Neuronal stem cell (in vitro differentiated cells): ENCODE results near the gene SSBP4.

ENCODE experiments used
- DNase-seq: peaks from one replicate; pipeline ENCODE4 v3.0.0-alpha.2; 2013; ENCODE audit warnings: low spot score
- H2AFZ ChIP-seq: one replicate; pipeline ENCODE4 v1.6.1; 2013; ENCODE audit warnings: mild to moderate bottlenecking, low read length, inconsistent platforms
- H2AK5ac ChIP-seq: 2 replicates; pipeline ENCODE4 v1.6.1; 2013; ENCODE audit warnings: low read depth, mild to moderate bottlenecking, inconsistent platforms, low read length, moderate library complexity, mixed read lengths
- H2BK120ac ChIP-seq: 2 replicates; pipeline ENCODE4 v1.6.1; 2013; ENCODE audit warnings: low read depth, mild to moderate bottlenecking, inconsistent platforms, low read length, moderate library complexity, mixed read lengths
- H2BK12ac ChIP-seq: one replicate; pipeline ENCODE4 v1.6.1; 2013; ENCODE audit warnings: low read length, inconsistent platforms
- H2BK15ac ChIP-seq: 2 replicates; pipeline ENCODE4 v1.6.1; 2013; ENCODE audit warnings: mild to moderate bottlenecking, low read length, inconsistent platforms, mixed read lengths
- H2BK5ac ChIP-seq: one replicate; pipeline ENCODE4 v1.6.1; 2013; ENCODE audit warnings: inconsistent platforms, mild to moderate bottlenecking, low read length, moderate library complexity
- H3K14ac ChIP-seq: one replicate; pipeline ENCODE4 v1.6.1; 2013; ENCODE audit warnings: low read length, inconsistent platforms
- H3K18ac ChIP-seq: 2 replicates; pipeline ENCODE4 v1.6.1; 2013; ENCODE audit warnings: low read length, inconsistent platforms
- H3K23ac ChIP-seq: 2 replicates; pipeline ENCODE4 v1.6.1; 2013; ENCODE audit warnings: low read depth, mild to moderate bottlenecking, mixed read lengths, low read length, inconsistent platforms; ENCODE audit not compliant: poor library complexity
- H3K27ac ChIP-seq: replicated peaks from 3 replicates; pipeline ENCODE4 v1.5.1; 2013; ENCODE audit warnings: low read length, inconsistent platforms
- H3K27me3 ChIP-seq, 3 experiments: 2 replicates each; pipeline ENCODE4 v1.6.1; 2013; ENCODE audit warnings: low read length in 3 of 3, mild to moderate bottlenecking in 2 of 3, inconsistent platforms in 1 of 3, low read depth in 1 of 3, mixed read lengths in 1 of 3, moderate library complexity in 1 of 3; ENCODE audit not compliant: control insufficient read depth in 3 of 3, insufficient read depth in 3 of 3
- H3K36me3 ChIP-seq, 2 donors: replicated peaks in 1 of 2; 2 replicates each; pipeline ENCODE4 v1.6.1; 2013; ENCODE audit warnings: low read length in 2 of 2; ENCODE audit not compliant: control insufficient read depth in 2 of 2, insufficient read depth in 2 of 2
- H3K4ac ChIP-seq: 2 replicates; pipeline ENCODE4 v1.6.1; 2013; ENCODE audit warnings: inconsistent platforms, mild to moderate bottlenecking, low read length, moderate library complexity
- H3K4me1 ChIP-seq, 2 donors: 1 replicate in 1 of 2; 2 replicates in 1 of 2; pipeline ENCODE4 v1.6.1; 2013; ENCODE audit warnings: low read length in 2 of 2, low read depth in 1 of 2; ENCODE audit not compliant: control insufficient read depth in 2 of 2, insufficient read depth in 1 of 2
- H3K4me2 ChIP-seq: one replicate; pipeline ENCODE4 v1.6.1; 2013; ENCODE audit warnings: mild to moderate bottlenecking, low read length, inconsistent platforms; ENCODE audit not compliant: insufficient read depth, poor library complexity, severe bottlenecking
- H3K4me3 ChIP-seq, 2 donors: 2 replicates each; pipeline ENCODE4 v1.5.1; 2013; ENCODE audit warnings: low read length in 2 of 2, mild to moderate bottlenecking in 2 of 2, inconsistent platforms in 1 of 2, moderate library complexity in 1 of 2
- H3K79me1 ChIP-seq: one replicate; pipeline ENCODE4 v1.6.1; 2013; ENCODE audit warnings: low read depth, mild to moderate bottlenecking, inconsistent platforms, low read length, moderate library complexity
- H3K9ac ChIP-seq: one replicate; pipeline ENCODE4 v1.6.1; 2013; ENCODE audit warnings: mild to moderate bottlenecking, low read depth, low read length, inconsistent platforms; ENCODE audit not compliant: poor library complexity
- H3K9me3 ChIP-seq, 2 donors: replicated peaks in 1 of 2; 2 replicates each; pipeline versions ENCODE3 to v1.6.1; 2013; ENCODE audit warnings: low read length in 2 of 2, mild to moderate bottlenecking in 2 of 2, inconsistent platforms in 1 of 2, low read depth in 1 of 2, mixed read lengths in 1 of 2, moderate library complexity in 1 of 2; ENCODE audit not compliant: control insufficient read depth in 2 of 2, insufficient read depth in 1 of 2
- H4K8ac ChIP-seq: one replicate; pipeline ENCODE4 v1.6.1; 2013; ENCODE audit warnings: low read depth, mild to moderate bottlenecking, inconsistent platforms, low read length, moderate library complexity
- H4K91ac ChIP-seq: one replicate; pipeline ENCODE4 v1.6.1; 2013; ENCODE audit warnings: low read length, low read depth, mild to moderate bottlenecking, inconsistent platforms; ENCODE audit not compliant: poor library complexity
- WGBS, 2 donors: extraction: QIAGEN DNeasy Blood & Tissue Kit; methylation state at CpG; one replicate each; pipeline ENCODE4 v1.1.7; 2013; ENCODE audit warnings: missing lambda C conversion rate in 2 of 2, mixed read lengths in 1 of 2; ENCODE audit not compliant: insufficient read length in 2 of 2, insufficient replicate concordance in 1 of 2; ENCODE audit errors: extremely low coverage in 2 of 2; 5-methylcytosine and 5-hydroxymethylcytosine counted together

Gene SSBP4

GRCh38 chr19:18442941-18443340 is 23.7 kb downstream of the SSBP4 start:
- peaks cover 8 to 21% of the 10 kb centered on the region in 2 donors for H3K36me3 ChIP-seq
- H4K91ac ChIP-seq, result no peak overlapping the region
- H3K18ac ChIP-seq, result peak overlapping the region; percentile 51
- no peak overlapping the region for H2BK12ac ChIP-seq
- H2BK5ac ChIP-seq, result no peak overlapping the region
- no peak overlapping the region for H2AFZ ChIP-seq
- no peak overlapping the region for H3K4me3 ChIP-seq
- peaks cover 37 to 44% of the 10 kb centered on the region in 2 donors for H3K4me1 ChIP-seq
- no CpG with 5 or more reads among the region's 12 CpGs for WGBS, 2 donors
- no peak overlapping the region for H3K27ac ChIP-seq
- H4K8ac ChIP-seq, result no peak overlapping the region
- peaks cover 0 to 4% of the 10 kb centered on the region in 2 donors for H3K9me3 ChIP-seq
- H3K14ac ChIP-seq, result no peak overlapping the region
- no peak overlapping the region for H2AK5ac ChIP-seq
- DNase-seq, result no peak
- H3K23ac ChIP-seq, result no peak overlapping the region
- no peaks in the 10 kb centered on the region for H3K79me1 ChIP-seq
- H3K4me2 ChIP-seq, result no peak overlapping the region
- H3K9ac ChIP-seq, result no peak overlapping the region
- H3K4ac ChIP-seq, result no peak overlapping the region
- H2BK15ac ChIP-seq, result no peak overlapping the region
- H2BK120ac ChIP-seq, result no peak overlapping the region
- no peaks in the 10 kb centered on the region for H3K27me3 ChIP-seq

GRCh38 chr19:18443406-18443805 is 24.2 kb downstream of the SSBP4 start:
- Histone ChIP-seq H2AK5ac (peak overlapping the region; percentile 69), H3K36me3 (peaks cover 8 to 25% of the 10 kb centered on the region in 2 donors), H3K27ac (no peak overlapping the region), H2BK12ac (no peak overlapping the region), H3K14ac (no peak overlapping the region), H3K9ac (peak overlapping the region; percentile 56), H3K79me1 (peaks cover under 1% of the 10 kb centered on the region), H3K18ac (peak overlapping the region; percentile 66), H3K4ac (no peak overlapping the region), H3K4me1 (peaks cover 34 to 43% of the 10 kb centered on the region in 2 donors), H2BK5ac (peak overlapping the region; percentile 22), H3K4me2 (no peak overlapping the region), H4K91ac (no peak overlapping the region), H2BK15ac (no peak overlapping the region), H4K8ac (no peak overlapping the region), H3K27me3 (no peaks in the 10 kb centered on the region), H3K23ac (peak overlapping the region; percentile 36), H3K9me3 (peaks cover 0 to 4% of the 10 kb centered on the region in 2 donors), H2BK120ac (no peak overlapping the region), H2AFZ (no peak overlapping the region), H3K4me3 (no peak overlapping the region)
- WGBS, 2 donors, result no CpG with 5 or more reads among the region's 6 CpGs
- DNase-seq, result no peak

GRCh38 chr19:18443831-18444230 is 24.6 kb downstream of the SSBP4 start:
- Histone ChIP-seq H3K9ac (peak overlapping the region; percentile 56), H2AFZ (no peak overlapping the region), H3K27me3 (no peaks in the 10 kb centered on the region), H3K18ac (peak overlapping the region; percentile 44), H3K4me3 (no peak overlapping the region), H4K91ac (no peak overlapping the region), H3K4ac (peak overlapping the region; percentile 10), H3K4me1 (peaks cover 31 to 39% of the 10 kb centered on the region in 2 donors), H4K8ac (no peak overlapping the region), H3K27ac (no peak overlapping the region), H2AK5ac (peak overlapping the region; percentile 69), H2BK120ac (no peak overlapping the region), H3K14ac (no peak overlapping the region), H3K23ac (peak overlapping the region; percentile 36), H2BK5ac (peak overlapping the region; percentile 22), H2BK15ac (no peak overlapping the region), H3K9me3 (peaks cover 0 to 4% of the 10 kb centered on the region in 2 donors), H2BK12ac (no peak overlapping the region), H3K4me2 (no peak overlapping the region), H3K79me1 (peaks cover 1% of the 10 kb centered on the region), H3K36me3 (peaks cover 10 to 29% of the 10 kb centered on the region in 2 donors)
- no CpG with 5 or more reads among the region's 11 CpGs for WGBS, 2 donors
- no peak for DNase-seq

- Histone ChIP-seq H2AFZ (no peak overlapping the region), H3K9me3 (peaks cover 0 to 4% of the 10 kb centered on the region in 2 donors), H3K4ac (no peak overlapping the region), H3K4me1 (peaks cover 26 to 32% of the 10 kb centered on the region in 2 donors), H2BK120ac (no peak overlapping the region), H2BK5ac (no peak overlapping the region), H3K79me1 (peaks cover 3% of the 10 kb centered on the region), H3K14ac (peak overlapping the region; percentile 47), H2AK5ac (peak overlapping the region; percentile 56), H3K36me3 (peaks cover 15 to 36% of the 10 kb centered on the region in 2 donors), H3K23ac (peak overlapping the region; percentile 55), H3K9ac (peak overlapping the region; percentile 44), H4K91ac (no peak overlapping the region), H2BK12ac (peak overlapping the region; percentile 30), H3K18ac (no peak overlapping the region), H2BK15ac (no peak overlapping the region), H3K27me3 (no peaks in the 10 kb centered on the region), H3K4me3 (no peak overlapping the region), H3K4me2 (no peak overlapping the region), H3K27ac (no peak overlapping the region), H4K8ac (no peak overlapping the region)
- DNase-seq, result no peak
- no CpG with 5 or more reads among the region's 19 CpGs for WGBS, 2 donors
Observed at GRCh38 chr19:18444513-18444912, 25.3 kb downstream of the SSBP4 start.
